Esophagus mucosa (tissue), 1 donor: ENCODE results near the gene VEGFC. TPM values are rescaled to one million over a fixed set of nuclear protein-coding genes. Genes with fewer than 3 reads are reported as not detected.

Source experiments
- ATAC-seq: fragments of 200-7000 bp; cut with Tn5 transposase; one replicate; pipeline ENCODE4 v1.9.1; 2020
- total RNA-seq: library from RNA; stranded (reverse); gene quantifications from one replicate; pipeline ENCODE4 v1.2.4, GENCODE V29; 2023
- donor health status: DM: yes; HTN: yes; CAD: no.

VEGFC gene, protein sequence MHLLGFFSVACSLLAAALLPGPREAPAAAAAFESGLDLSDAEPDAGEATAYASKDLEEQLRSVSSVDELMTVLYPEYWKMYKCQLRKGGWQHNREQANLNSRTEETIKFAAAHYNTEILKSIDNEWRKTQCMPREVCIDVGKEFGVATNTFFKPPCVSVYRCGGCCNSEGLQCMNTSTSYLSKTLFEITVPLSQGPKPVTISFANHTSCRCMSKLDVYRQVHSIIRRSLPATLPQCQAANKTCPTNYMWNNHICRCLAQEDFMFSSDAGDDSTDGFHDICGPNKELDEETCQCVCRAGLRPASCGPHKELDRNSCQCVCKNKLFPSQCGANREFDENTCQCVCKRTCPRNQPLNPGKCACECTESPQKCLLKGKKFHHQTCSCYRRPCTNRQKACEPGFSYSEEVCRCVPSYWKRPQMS
- total RNA-seq: 1.1 TPM

DNA sequence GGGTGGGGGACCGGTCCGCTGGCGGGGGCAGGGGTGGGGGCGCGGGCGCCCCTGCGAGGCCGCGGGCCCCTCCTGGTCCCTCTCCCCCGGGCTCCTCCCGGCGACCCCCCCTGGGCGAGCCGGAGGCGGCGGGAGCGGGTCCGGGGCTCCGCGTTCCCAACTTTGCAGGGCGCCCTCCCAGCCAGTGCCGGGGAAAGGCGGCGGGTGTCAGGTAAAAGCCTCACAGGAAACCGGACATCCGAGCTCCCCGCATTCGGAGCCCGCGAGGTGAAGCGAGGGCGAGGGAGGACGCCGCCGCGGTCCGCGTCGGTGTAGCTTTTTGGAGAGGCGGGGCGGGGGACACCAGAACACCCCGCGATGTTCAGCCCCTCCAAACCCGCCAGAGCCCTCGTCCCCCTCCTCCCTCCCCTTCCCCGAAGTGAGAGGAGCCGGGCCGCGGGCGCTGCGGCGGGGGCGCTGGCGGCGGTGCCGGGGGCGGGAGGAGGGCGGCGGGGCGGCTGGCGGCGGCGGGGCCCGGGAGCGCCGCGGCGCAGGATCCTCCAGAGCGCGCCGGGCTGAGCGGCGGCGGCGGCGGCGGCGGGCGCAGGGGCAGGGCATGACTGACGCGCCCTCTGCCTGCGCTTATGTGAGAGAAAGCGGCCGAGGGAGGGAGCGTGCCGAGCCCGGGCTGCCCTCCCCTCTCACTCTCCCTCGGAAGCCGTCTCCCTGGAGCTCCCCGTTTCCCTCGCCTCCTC lies at the start of gene VEGFC:
Gene VEGFC, minus strand, starts transcription at position 597 of the 734 bp plus-strand sequence. CDS start 611 bp downstream, outside the sequence.
- peak; percentile 79 for ATAC-seq

DNA sequence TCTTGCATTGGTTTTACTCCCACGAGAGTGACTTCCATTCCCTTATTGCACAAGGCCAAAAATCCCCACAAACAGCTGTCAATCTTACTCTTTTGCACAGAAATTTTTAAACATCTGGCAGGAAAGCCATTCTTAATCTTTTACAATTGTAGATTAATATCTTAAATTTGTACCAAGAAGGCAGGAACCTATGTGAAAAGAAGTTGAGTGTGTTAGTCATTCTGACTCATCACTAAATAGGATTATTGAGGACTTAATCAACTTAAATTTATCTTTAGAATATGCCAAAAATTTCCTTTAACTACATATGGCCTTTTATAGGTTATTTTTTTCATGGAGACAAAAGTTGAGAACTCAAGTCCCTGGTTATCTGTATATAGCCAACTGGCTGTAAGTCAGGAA lies 49.0 kb upstream of the VEGFC start:
- no peak for ATAC-seq

DNA sequence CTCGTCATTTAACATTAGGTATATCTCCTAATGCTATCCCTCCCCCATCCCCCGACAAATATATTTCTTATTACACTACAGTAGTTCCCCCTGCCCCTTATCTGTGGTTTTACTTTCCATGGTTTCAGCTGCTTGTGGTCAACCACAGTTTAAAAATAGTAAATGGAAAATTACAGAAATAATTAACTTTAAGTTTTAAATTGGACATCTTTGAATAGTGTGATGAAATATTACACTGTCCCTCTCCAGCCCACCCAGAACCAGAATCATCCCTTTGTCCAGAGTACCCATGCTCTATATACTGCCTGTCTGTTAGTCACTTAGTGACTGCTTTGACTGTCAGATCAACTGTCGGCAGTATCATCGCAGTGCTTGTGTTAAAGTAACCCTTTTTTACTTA lies 47.4 kb upstream of the VEGFC start:
- no peak for ATAC-seq

DNA sequence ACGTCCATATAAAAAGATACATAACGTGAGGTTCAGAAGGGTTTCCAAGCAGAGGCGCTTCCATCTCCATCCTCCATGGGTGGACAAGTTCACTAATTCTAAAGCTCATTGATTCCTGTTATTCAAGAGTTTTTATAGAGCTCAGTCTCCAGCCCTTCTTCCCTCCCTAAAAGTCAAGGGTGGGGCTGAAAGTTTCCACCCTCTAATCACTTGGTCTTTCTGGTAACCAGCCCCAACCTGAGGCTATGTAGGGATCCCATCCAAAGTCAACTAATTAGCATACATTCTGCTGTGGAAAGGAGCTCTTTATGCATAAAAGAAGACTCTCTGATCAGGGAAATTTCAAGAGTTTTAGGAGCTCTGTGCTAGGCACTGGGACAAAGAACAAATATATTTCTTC lies 46.9 kb upstream of the VEGFC start:
- ATAC-seq: no peak

DNA sequence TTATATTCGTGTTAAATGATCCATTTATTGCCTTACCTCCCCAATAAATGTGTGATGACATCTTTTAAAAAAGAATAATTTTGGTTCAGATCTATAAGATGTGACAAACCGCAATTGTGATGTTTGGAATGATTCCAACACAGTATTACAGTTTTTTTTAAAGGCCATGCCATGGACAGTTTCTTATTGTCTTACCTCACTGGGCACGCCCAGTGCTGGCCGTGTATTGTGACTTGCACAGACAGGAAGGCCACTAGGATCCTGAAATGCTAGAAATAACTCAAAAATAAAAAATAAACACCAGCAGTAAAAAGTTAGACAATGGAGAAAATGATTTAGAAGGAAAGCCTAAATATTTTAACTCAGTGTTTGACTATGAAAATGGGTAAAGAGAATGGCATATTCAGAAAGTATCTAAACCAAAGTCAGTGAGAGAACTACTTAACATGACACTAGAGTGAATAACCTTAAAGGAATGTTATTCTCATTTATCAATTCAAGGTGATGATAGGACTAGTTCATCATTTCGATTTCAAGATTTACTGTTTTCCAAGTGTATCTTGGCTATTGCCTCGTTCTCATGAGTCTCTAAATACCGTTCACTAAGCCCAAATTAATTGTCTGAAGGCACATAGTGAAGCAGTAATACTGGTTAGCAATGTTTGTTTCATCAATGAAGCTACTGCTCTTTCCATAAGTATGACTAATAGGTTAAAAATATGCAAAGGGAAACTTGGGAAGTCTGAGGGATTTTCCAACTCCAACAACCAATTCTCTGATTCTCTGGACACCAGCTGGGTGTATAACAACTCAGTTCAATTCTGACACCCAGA lies 46.1 kb upstream of the VEGFC start:
- no peak for ATAC-seq

DNA sequence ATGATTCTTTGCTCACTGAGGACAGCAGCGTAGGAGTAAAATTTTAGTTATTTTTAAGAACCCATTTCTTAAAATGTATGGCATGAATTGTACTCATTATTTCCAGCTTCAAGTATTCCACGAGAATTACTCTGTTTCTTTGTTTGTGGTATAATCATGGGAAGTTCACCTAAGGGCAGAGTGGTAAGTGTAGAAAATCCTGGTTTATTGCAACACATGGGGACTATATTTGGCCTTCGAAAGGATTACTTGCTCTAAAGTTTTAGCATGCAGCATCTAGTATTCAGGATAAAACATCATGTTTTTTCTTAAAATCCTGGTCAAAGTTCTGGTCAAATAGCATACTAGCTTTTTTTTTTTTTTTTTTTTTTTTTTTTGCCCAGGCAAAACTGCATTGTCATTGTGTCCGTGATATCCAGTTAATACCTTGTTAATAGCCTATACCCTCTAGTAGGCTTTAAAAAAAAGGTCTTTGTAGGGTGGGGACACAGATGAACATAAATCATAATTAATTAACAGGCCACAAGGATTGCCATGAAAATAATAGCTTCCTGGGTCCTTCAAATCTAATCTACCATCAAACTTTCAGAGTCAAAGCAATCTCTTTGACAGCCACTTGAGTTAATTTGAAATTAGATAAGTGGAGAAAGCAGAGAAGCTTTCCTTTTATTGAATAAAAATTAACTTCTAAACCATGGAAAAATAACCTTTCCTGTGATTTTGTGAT lies 44.6 kb upstream of the VEGFC start:
- no peak for ATAC-seq

DNA sequence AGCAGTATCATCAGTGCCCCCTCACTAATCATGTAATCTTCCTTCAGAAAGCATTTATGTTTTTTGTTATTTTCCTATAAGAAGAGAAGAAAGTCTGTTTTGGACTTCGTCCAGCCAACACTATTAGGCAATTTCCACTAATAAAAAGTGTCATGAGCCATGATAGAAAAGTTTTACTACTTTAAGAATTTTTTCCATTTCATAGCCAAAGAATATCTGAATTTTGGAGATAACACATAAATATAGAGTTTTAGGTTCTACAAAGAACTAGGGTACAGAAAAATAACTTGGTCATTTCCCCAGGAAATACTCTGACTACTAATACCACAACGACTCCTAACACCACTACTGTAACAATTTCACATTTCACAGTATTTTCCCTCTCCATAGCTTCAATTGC lies 41.8 kb upstream of the VEGFC start:
- ATAC-seq: no peak

DNA sequence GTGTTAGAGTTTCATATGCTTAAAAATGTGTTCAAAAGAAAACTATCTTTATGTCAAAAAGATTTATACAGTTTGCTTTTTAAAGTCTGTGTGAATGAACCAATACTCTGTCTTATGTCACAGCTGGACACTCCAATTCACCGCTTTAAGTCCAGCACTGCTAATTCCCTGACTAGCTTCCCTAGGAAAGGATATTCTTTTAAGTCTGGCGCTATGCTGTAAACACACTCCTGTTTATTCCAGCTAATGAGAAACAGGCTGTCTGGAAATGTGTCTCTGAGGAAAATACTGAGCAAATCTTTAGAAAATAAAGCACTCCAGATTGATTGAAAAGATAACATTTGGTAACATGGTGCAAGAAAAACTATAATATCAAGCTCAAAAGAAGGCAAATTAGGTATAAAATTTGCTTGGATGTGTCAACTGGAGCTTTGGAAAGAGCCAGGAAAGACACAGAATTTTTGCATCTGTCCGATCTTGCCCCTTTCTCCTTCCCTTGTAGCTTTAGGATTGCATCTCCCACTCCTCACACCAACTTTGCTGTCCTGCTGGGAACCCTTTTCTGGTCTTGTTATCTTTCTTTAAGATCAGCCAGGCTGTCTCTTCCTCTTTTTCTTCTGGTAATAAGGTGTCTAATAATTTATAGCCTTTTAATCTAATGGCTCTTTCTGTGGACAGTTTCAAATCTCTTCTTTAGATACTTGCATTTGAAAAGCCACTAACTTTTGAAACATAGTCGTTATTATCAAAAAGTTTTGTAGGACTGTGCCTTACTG lies 40.9 kb upstream of the VEGFC start:
- ATAC-seq: no peak

DNA sequence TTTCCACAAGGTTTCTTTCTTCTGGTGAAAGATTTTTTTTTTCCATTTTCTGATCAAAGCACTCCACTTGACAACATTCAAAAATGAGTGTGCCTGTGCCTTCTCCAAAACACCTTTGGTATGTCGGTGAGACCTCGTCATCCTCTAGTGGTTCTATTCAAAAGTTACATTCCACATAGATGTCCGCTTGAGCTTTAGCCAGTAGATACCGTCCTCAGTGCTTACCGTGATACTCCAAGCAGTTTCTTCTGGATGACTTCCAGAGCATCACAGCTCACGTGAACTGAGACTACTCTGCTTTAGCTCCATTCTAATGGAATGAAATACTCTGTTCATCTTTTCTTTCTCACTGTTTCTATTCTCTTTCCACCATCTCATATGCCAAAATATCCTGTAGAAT lies 38.2 kb upstream of the VEGFC start:
- no peak for ATAC-seq

DNA sequence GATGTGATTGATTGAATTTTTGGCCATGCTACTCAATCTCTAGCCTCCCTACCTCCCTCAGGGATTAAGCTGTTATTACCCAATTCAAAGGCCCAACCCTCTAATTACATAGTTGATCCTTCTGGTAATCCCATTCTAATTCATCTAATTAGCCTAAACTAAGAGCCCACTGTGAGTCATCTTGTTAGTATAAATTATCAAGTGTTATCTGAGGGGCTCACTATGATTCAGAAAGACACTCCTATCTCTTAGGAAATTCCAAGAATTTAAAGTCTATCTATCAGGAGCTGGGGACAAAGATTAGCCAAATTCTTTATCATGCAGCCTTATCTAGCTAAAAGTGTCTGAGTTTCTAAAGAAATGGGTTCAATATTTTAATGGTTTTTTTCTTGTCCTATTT lies 32.9 kb upstream of the VEGFC start:
- ATAC-seq: no peak

DNA sequence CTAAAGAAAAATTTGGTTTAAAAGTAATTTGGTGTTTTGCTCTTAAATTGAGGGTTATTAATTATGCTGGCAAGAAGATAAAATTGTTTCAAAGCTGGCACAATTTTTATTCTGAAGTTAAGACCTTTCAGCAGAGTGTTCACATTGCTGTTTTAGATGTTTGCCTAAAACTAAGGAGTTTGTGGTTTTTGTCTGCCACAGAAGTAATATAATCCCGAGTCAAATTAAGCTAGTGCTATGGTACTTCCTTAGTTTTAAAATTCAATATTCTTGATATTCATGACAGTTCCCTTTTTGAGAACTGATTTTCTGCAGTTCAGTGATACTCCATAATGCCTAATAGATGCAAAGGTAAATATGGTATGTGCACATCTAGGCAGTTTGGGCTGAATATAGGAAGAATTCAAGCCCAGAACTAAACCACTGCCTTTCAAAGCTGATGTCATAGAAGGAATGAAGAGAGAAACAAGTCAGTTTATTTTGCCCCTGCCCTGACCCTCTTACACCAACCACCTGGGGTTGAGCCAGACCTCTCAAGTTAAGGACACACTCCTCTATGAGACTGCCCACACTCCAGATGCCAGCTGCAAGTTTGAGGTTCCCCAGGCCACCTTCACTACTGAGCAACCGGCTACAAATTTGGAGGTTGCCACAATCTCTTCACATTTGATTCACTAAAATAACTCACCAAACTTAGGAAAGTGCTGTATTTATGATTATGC lies 32.1 kb upstream of the VEGFC start:
- ATAC-seq: no peak

DNA sequence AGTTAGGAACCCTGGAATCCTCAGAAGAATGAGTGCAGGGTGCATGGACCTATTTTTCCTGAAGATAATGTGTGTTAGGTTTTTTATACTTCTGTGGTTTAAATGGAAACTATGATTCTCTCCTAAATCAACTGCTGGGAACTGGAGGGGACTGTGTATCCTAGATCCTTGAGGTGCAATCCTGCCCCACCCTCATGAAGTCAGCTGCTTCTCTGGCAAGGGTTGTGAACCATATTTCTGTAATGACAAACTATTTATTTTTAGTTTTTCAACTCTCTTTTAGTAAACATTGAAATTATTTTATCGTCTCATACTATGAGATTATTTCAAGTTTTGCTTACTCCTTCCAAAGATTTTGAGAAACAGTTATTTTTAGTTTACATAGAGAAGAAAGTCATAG lies 25.8 kb upstream of the VEGFC start:
- no peak for ATAC-seq

DNA sequence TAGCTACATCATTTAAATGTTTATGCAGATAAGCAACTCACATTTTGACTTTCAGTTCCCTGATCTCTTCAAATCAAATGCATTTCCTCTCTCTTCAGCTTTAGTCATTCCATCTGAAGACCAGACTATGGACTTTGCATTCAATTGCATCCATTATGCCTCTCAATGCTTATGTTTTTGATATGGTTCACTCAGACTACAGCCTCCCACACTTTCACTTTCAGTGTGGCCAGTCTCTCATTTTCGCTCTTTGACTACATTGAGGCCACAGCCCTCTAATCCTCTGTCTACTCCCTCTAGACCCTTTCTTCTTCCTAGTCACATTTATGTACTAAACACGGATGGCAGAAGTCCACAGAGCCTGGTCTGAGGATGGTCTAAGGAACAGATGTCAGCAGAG lies 24.5 kb upstream of the VEGFC start:
- ATAC-seq: no peak

DNA sequence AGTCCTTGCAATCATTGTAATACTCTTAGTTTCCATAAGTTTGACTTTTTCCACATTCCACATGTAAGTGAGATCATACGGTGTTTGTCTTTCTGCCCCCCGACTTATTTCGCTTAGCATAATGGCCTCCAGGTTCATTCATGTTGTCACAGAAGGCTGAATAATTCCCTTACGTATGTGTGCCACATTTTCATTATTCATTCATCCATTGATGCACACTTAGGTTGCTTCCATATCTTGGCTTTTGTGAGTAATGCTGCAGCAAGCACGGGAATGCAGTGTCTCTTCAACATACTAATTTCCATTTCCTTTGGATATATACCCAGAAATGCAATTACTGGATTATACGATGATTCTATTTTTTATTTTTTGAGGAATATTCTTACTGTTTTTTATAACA lies 22.0 kb upstream of the VEGFC start:
- ATAC-seq: no peak

DNA sequence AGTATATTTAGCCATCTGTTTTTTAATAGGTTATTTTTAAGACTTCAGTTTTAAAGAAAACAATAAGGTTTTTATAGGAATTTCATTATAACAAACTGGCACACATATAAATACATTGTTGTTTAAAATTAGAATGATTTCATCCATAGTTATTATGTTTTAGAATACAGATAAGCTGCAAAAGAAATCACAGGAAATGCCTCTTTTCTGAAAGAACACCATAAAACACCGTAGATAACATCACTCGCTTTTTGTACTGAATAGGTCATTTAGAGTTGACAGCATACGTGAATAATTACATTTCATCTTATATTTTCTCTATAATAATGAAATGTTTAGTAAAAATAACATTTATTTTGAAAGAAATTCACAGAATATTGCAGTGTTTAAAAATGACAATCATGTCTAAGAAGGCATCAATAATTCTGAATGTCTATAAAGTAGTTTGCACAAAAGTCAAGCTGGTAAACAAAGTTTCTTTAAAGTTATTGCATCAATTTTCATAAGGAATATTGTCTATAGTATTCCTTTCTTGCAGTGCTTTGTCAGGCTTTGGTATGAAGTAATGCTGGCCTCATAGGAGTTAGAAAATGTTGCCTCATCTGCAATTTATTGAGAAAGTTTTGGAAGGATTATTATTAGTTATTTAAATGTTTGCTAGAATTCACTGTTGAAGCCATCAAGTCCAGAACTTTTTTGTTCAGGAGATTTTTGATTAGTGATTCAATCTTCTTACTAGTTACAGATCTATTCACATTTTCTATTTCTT lies 17.9 kb upstream of the VEGFC start:
- ATAC-seq: no peak

DNA sequence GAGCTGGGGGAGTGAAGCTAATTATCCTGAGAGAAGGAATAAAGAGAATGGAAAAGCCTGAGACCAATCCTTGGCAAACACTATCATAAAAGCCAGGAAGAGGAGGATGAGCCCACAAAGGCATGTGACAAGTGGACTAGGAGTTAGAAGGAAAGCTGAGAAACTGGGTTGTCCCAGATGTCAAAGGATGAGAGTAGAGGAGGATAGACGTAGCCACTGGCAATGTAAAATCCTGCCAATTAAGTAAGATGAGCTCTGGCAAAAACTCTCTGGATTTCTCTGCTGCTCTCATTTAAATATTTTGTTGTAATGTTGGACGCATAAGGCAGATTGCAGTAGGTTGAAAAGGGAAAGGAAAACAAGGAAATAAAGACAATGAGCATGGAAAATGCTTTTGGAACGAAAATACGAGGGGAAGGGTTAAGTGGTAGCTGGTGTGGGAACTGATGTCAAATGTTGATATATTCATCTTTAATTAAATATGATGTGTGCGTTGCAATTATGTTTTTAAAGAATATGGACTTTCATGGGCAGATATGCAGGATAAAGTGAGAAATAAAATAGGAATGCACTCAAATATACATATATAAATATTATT lies 14.2 kb upstream of the VEGFC start:
- no peak for ATAC-seq

DNA sequence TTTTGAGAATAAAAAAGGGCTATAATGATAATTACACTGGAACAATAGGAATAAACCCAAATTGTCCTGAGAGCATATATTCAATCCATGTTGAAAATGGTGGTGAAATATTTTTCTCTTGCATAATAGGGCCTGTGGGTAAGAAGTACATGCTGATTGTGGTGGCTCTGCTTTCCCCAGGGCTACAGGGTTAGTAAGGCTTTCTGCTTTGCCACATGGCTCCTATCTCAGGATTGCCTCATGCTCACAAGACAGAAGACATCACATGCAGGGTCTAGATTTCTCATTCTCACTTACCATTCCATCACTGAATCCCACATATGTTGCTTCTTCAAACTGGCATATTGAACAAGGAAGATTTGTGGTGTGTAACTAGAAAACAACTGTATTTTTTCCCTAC lies 12.4 kb upstream of the VEGFC start:
- ATAC-seq: no peak

DNA sequence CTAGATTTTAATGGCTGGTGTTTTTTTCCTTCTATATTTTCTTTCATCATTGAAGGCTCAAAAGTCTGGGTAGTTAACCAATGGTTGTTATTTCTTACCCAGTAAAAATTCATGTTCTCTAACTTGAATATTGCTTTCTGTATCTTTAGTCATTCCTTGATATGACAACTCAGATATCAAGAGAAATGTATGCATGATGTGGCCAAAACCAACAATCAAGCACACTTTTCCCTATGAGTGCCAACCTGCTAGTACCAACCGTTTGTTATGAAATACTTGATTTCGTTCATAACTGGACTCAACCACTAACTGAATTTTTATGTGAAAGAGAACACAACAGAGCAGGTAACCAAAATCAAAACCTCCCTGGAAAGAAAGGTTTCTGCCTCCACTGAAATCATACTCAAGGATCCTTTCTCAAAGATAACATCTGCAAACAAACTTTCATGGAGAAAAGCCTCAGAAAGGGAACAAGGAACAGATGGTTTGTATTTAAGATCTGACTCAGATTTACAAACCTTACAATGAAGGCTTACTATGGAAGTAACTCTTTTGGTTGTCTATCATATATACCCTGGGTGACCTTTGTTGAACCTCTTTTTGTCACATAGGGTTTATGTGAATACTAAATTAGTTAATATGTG lies 8.3 kb upstream of the VEGFC start:
- no peak for ATAC-seq

DNA sequence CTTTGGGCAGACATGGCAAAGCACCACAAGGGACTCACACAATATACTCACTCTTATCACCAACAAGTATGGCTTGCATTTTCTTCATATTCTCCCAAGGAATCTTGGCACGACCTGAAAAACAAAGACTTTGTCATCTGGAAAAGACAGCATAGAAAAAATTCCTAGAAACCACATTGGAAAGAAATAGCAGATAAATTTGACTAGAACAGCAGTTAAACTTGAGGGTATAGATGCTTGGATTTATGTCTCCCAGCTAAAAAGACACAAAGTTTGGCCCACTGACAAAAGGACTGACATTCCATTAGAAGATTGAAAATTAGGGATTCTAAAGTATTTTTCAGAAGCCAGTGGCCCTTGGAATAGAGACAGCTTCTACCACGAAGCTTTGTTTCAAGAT lies 6.9 kb upstream of the VEGFC start:
- ATAC-seq: no peak
